HepG2 (cell line): ENCODE results near the gene NPDC1. TPM values are rescaled to one million over a fixed set of nuclear protein-coding genes. Genes with fewer than 3 reads are reported as not detected.

Experiments used
- CEBPG ChIP-seq: IDR thresholded peaks from 2 replicates; pipeline ENCODE4 v1.6.1; 2016
- DRAP1 ChIP-seq: IDR thresholded peaks from 2 replicates; pipeline ENCODE4 v1.6.1; 2016; ENCODE audit warnings: missing genetic modification reagents, missing compliant biosample characterization
- GRHL1 ChIP-seq: sonication (generic); formaldehyde crosslinking; conservative IDR thresholded peaks from 2 replicates; pipeline ENCODE4 v1.8.0; 2022; ENCODE audit warnings: missing genetic modification reagents
- HOXA5 ChIP-seq: sonication (generic); formaldehyde crosslinking; IDR thresholded peaks from 2 replicates; pipeline ENCODE4 v1.4.0; 2020; ENCODE audit warnings: missing genetic modification reagents
- IKZF1 ChIP-seq: fragments of 450-650 bp; IDR thresholded peaks from 2 replicates; pipeline ENCODE4 v1.7.1; 2016
- PAXIP1 ChIP-seq: sonication (generic); formaldehyde crosslinking; conservative IDR thresholded peaks from 2 replicates; pipeline ENCODE4 v1.4.0; 2020; ENCODE audit warnings: mild to moderate bottlenecking, missing genetic modification reagents, moderate library complexity
- PPARG ChIP-seq: conservative IDR thresholded peaks from 2 replicates; pipeline ENCODE4 v1.6.1; 2016; ENCODE audit warnings: missing biosample characterization, missing genetic modification reagents
- REST ChIP-seq, 2 experiments: IDR thresholded peaks; 2 replicates each; pipeline ENCODE4 v1.6.1; 2011 to 2012; ENCODE audit warnings: low read length in 2 of 2, borderline replicate concordance in 1 of 2, low read depth in 1 of 2, mild to moderate bottlenecking in 1 of 2, moderate library complexity in 1 of 2
- TGIF2 ChIP-seq: IDR thresholded peaks from 2 replicates; pipeline ENCODE4 v1.6.1; 2016; ENCODE audit warnings: control low read depth, missing compliant biosample characterization
- TOE1 ChIP-seq: sonication (generic); formaldehyde crosslinking; IDR thresholded peaks from 2 replicates; pipeline ENCODE4 v1.4.0; 2020; ENCODE audit warnings: mild to moderate bottlenecking, missing genetic modification reagents
- UBTF ChIP-seq: sonication (generic); formaldehyde crosslinking; IDR thresholded peaks from 2 replicates; pipeline ENCODE4 v1.4.0; 2020; ENCODE audit warnings: mild to moderate bottlenecking, missing genetic modification reagents
- ZNF121 ChIP-seq: sonication (generic); formaldehyde crosslinking; IDR thresholded peaks from 2 replicates; pipeline ENCODE4 v1.5.0; 2020; ENCODE audit warnings: mild to moderate bottlenecking, missing genetic modification reagents
- ZNF256 ChIP-seq: sonication (generic); formaldehyde crosslinking; conservative IDR thresholded peaks from 2 replicates; pipeline ENCODE4 v1.4.0; 2020; ENCODE audit warnings: missing genetic modification reagents
- ZNF782 ChIP-seq: sonication (generic); formaldehyde crosslinking; IDR thresholded peaks from 2 replicates; pipeline ENCODE4 v1.4.0; 2020; ENCODE audit warnings: missing genetic modification reagents, mild to moderate bottlenecking, borderline replicate concordance
- polyA plus RNA-seq, 8 experiments: library from polyadenylated mRNA; depleted of rRNA in 3 of 8; stranded (reverse) in 7 of 8; unstranded in 1 of 8; fragments of >200 nt; fragmentation: Illumina TruSeq in 4 of 8; extraction: Trizol in 4 of 8; gene quantifications; 2 replicates each; pipeline versions ENCODE4 v1.2.1 to v1.2.3, GENCODE V29; 2011 to 2016; ENCODE audit warnings: low read depth in 4 of 8, missing spikeins in 1 of 8, mixed read lengths in 1 of 8; ENCODE audit not compliant: insufficient read depth in 1 of 8
- total RNA-seq, 5 experiments: library from RNA; depleted of rRNA; stranded (reverse); fragments of >200 nt; fragmentation: Illumina TruSeq; extraction: Trizol; gene quantifications; 2 replicates each; pipeline ENCODE4 v1.2.3, GENCODE V29; 2016; ENCODE audit warnings: low read depth in 1 of 5

Gene NPDC1
- total and polyA plus RNA-seq, 2 of the 13 experiments (the other 11 are each of a cell fraction or from before 2014, with no cell fraction given), result 0.84 to 5.4 TPM

GRCh38 chr9:137053944-137054931 lies 8.3 kb upstream of the NPDC1 start, which contains the start of gene ENTPD2 (continued):
- TF ChIP-seq UBTF (peak; percentile 63), DRAP1 (CRISPR knock-in tag) (peak; percentile 70; the same call in 1 of the 2 replicates), ZNF121 (CRISPR knock-in tag) (no peak), REST (IDR thresholded peaks at IDR 0.05; ENCODE audit: borderline replicate concordance in 1 of 2, low read depth in 1 of 2, low read length in 2 of 2) (no peak), GRHL1 (CRISPR knock-in tag) (no peak), HOXA5 (CRISPR knock-in tag) (peak; percentile 85; the same call in 1 of the 2 replicates), TGIF2 (0 out of 2 replicates have a peak, but pooled peaks have one; percentile 39), ZNF256 (CRISPR knock-in tag) (no peak), TOE1 (CRISPR knock-in tag) (no peak), PPARG (CRISPR knock-in tag) (peak; percentile 42; the same call in 1 of the 2 replicates), PAXIP1 (CRISPR knock-in tag) (no peak), CEBPG (CRISPR knock-in tag) (no peak), IKZF1 (no peak), ZNF782 (no peak)
